ENCODE data around the gene DHFR. TPM values are rescaled to one million over a fixed set of nuclear protein-coding genes. Genes with fewer than 3 reads are reported as not detected.

The DHFR gene
- total and polyA plus RNA-seq, 2 of the 8 experiments (the other 6 are each of a cell fraction or from before 2014, with no cell fraction given) = 46.4 to 88.9 TPM

GRCh38 chr5:80600943-80601693, 53.7 kb downstream of the DHFR start:
- H3K23me2 ChIP-seq (ENCODE audit: low read depth, low read length) = no peaks in the 10 kb centered on the region
- H3K9ac ChIP-seq (replicated peaks in 1 of 4; ENCODE audit: extremely low read depth in 1 of 4, low read depth in 3 of 4, low read length in 3 of 4) = no peak overlapping the region
- WGBS, 2 experiments (ENCODE audit: extremely low coverage in 1 of 2, insufficient coverage in 1 of 2, insufficient read length in 1 of 2, insufficient replicate concordance in 2 of 2, low coverage in 1 of 2, low lambda C conversion rate in 2 of 2, missing lambda C conversion rate in 1 of 2) = 81% methylated on average over 2 of the region's 2 CpGs; no CpG with 5 or more reads in 1 of the 2 experiments
- FAIRE-seq (no peak), DNase-seq (ENCODE audit: low read depth in 1 of 2, low spot score in 2 of 2) (peak in 1 of 2 experiments; percentile 34)
- H4K5ac ChIP-seq (ENCODE audit: insufficient read length, low read depth, low read length) = no peak overlapping the region
- H2BK120ac ChIP-seq (replicated peaks; ENCODE audit: low read depth, low read length) = no peak overlapping the region
- no peak overlapping the region for H4K91ac ChIP-seq (replicated peaks; ENCODE audit: insufficient read length, low read length)
- H3K27me3 ChIP-seq (replicated peaks in 1 of 4; ENCODE audit: control insufficient read depth in 3 of 4, extremely low read depth in 1 of 4, insufficient read depth in 3 of 4, low read length in 3 of 4) = no peaks in the 10 kb centered on the region; a peak in 1 of 7 replicates
- H3K9me3 ChIP-seq (ENCODE audit: insufficient read depth in 2 of 2, low read depth in 1 of 2, low read length in 1 of 2) = no peaks in the 10 kb centered on the region
- ChIA-PET CTCF (ENCODE audit: partially characterized antibody) (interaction anchor here (1.2 kb wide), 1 partner anchor 121 kb away, joined by 3 read pairs; no protein-coding TSS in a partner anchor), POLR2A (ENCODE audit: partially characterized antibody) (interaction anchor here (0.7 to 1.2 kb wide), 2 partner anchors 31 to 511 kb away, joined by 3 read pairs; partner anchors contain the start of gene ANKRD34B)
- no peaks in the 10 kb centered on the region for H3K4me1 ChIP-seq (replicated peaks in 1 of 4; ENCODE audit: control insufficient read depth in 3 of 4, insufficient read depth in 4 of 4, low read length in 3 of 4)
- TF ChIP-seq RNF2 (IDR thresholded peaks at IDR 0.05; ENCODE audit: borderline replicate concordance, low read depth, low read length, missing control alignments, poor library complexity, severe bottlenecking) (no peak), SIRT6 (IDR thresholded peaks at IDR 0.05; ENCODE audit: low read length) (no peak), BCL11A (IDR thresholded peaks at IDR 0.05; ENCODE audit: low read depth in 2 of 2, low read length in 2 of 2) (no peak), SP4 (IDR thresholded peaks at IDR 0.05; ENCODE audit: low read length) (no peak), MAFK (IDR thresholded peaks at IDR 0.05; ENCODE audit: low read depth, low read length) (no peak), CEBPB (IDR thresholded peaks at IDR 0.05; ENCODE audit: low read depth, low read length) (no peak), JUND (IDR thresholded peaks at IDR 0.05; ENCODE audit: low read length) (no peak), GTF2F1 (IDR thresholded peaks at IDR 0.05; ENCODE audit: borderline replicate concordance, low read depth, low read length) (no peak), TAF1 (IDR thresholded peaks at IDR 0.05; ENCODE audit: low read depth, low read length) (no peak)
- H3K4me2 ChIP-seq (ENCODE audit: insufficient read depth in 1 of 2, low read depth in 2 of 2, low read length in 2 of 2) = no peak overlapping the region
- no peaks in the 10 kb centered on the region for H3K79me2 ChIP-seq (ENCODE audit: control insufficient read depth in 1 of 2, insufficient read depth in 2 of 2, low read length in 2 of 2)
- no peak overlapping the region for H3K4ac ChIP-seq (replicated peaks; ENCODE audit: insufficient read length, low read depth, low read length)
- H3K14ac ChIP-seq (ENCODE audit: insufficient read length) = no peak overlapping the region
- no peak overlapping the region for H2BK20ac ChIP-seq (ENCODE audit: low read length)
- H3K27ac ChIP-seq (ENCODE audit: low read depth, low read length) = no peak overlapping the region
- H4K20me1 ChIP-seq (replicated peaks in 1 of 2; ENCODE audit: control insufficient read depth in 1 of 2, insufficient read depth in 2 of 2, low read length in 2 of 2) = no peaks in the 10 kb centered on the region
- no peak overlapping the region for H4K8ac ChIP-seq (ENCODE audit: extremely low read depth, insufficient read depth, low read length)
- H2AK5ac ChIP-seq (ENCODE audit: low read depth, low read length) = no peak overlapping the region
- H3K18ac ChIP-seq (ENCODE audit: extremely low read depth, low read length) = no peak overlapping the region
- H2BK5ac ChIP-seq (ENCODE audit: low read depth, low read length) = no peak overlapping the region
- H2BK15ac ChIP-seq (ENCODE audit: low read length) = no peak overlapping the region
- H2AFZ ChIP-seq (ENCODE audit: low read length) = no peak overlapping the region
- no peak overlapping the region for H3K23ac ChIP-seq (ENCODE audit: insufficient read length)
- no peak overlapping the region for H3K4me3 ChIP-seq (ENCODE audit: extremely low read depth in 1 of 4, insufficient read depth in 2 of 4, low read depth in 3 of 4, low read length in 4 of 4)
- H2BK12ac ChIP-seq (ENCODE audit: low read depth, low read length) = no peak overlapping the region
- peak overlapping the region; percentile 53 for H3K56ac ChIP-seq (replicated peaks; ENCODE audit: insufficient read length, low read depth, low read length)
- H3K36me3 ChIP-seq (ENCODE audit: control insufficient read depth in 2 of 4, insufficient read depth in 4 of 4, low read length in 3 of 4) = no peaks in the 10 kb centered on the region
- no peaks in the 10 kb centered on the region for H3K79me1 ChIP-seq (ENCODE audit: low read depth, low read length)
